Measurements from ENCODE around the gene VWA2.

VWA2 gene

DNA sequence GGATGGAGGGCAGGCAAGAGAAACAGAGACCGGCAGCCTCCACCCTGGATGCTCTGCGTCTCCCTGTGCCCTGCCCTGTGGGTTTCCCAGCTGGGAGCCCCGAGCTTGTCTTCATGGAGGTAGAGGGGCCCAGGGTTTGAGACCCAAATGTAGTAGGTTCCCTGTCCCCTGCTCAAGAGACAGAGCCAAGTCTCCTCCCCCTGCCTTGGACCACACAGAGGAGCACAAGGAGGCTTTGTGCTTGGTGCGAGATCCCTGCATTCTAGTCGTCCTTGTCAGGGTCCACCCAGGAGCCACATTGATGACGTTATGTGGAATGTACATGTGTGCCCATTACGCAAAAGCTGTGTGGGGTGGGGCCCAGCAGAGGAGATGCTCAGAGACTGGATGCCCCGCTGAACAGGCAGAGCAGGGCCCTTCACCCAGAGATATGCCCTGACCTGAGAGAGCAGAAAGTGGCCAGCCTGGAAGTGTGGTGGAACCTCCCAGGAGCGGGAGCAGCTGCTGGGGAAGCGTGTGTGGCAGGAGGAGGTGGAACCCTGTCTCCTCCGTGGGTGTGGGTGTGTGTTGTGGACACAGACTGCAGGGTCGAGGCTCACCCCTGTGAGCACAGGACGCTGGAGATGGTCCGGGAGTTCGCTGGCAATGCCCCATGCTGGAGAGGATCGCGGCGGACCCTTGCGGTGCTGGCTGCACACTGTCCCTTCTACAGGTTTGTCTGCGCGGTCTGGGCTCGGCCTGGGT, 39.3 kb downstream of the VWA2 start:
- TF ChIP-seq TAF1 (IDR thresholded peaks at IDR 0.05; ENCODE audit: low read depth) (no peak), TEAD4 (IDR thresholded peaks at IDR 0.05) (no peak), TCF12 (IDR thresholded peaks at IDR 0.05; ENCODE audit: low read depth) (no peak), NFIC (IDR thresholded peaks at IDR 0.05) (no peak), CREB1 (IDR thresholded peaks at IDR 0.05; ENCODE audit: low read depth) (no peak), YY1 (IDR thresholded peaks at IDR 0.05; ENCODE audit: low read depth) (no peak)
- TF ChIP-seq, protein P1, sequence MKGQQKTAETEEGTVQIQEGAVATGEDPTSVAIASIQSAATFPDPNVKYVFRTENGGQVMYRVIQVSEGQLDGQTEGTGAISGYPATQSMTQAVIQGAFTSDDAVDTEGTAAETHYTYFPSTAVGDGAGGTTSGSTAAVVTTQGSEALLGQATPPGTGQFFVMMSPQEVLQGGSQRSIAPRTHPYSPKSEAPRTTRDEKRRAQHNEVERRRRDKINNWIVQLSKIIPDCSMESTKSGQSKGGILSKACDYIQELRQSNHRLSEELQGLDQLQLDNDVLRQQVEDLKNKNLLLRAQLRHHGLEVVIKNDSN (IDR thresholded peaks at IDR 0.05) = no peak

DNA sequence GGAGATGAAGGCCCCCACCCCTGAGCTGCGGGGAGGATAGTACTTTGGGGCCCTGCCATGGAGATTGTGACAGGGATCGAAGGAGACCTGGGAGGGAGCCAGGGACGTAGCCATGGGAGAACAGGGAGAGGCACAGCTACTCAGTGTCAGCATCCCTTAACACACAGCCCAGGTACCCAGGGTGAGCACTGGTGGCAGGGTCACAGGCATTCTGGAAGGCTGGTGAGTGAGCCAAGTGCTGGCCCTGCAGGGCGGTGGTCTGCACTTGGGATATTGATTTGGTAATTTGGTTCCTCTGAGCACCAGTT, 39.8 kb downstream of the VWA2 start:
- no peak for TF ChIP-seq CEBPB (IDR thresholded peaks at IDR 0.05)
- TF ChIP-seq, protein P2, sequence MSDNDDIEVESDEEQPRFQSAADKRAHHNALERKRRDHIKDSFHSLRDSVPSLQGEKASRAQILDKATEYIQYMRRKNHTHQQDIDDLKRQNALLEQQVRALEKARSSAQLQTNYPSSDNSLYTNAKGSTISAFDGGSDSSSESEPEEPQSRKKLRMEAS (IDR thresholded peaks at IDR 0.05) = no peak
- TF ChIP-seq, protein P3, sequence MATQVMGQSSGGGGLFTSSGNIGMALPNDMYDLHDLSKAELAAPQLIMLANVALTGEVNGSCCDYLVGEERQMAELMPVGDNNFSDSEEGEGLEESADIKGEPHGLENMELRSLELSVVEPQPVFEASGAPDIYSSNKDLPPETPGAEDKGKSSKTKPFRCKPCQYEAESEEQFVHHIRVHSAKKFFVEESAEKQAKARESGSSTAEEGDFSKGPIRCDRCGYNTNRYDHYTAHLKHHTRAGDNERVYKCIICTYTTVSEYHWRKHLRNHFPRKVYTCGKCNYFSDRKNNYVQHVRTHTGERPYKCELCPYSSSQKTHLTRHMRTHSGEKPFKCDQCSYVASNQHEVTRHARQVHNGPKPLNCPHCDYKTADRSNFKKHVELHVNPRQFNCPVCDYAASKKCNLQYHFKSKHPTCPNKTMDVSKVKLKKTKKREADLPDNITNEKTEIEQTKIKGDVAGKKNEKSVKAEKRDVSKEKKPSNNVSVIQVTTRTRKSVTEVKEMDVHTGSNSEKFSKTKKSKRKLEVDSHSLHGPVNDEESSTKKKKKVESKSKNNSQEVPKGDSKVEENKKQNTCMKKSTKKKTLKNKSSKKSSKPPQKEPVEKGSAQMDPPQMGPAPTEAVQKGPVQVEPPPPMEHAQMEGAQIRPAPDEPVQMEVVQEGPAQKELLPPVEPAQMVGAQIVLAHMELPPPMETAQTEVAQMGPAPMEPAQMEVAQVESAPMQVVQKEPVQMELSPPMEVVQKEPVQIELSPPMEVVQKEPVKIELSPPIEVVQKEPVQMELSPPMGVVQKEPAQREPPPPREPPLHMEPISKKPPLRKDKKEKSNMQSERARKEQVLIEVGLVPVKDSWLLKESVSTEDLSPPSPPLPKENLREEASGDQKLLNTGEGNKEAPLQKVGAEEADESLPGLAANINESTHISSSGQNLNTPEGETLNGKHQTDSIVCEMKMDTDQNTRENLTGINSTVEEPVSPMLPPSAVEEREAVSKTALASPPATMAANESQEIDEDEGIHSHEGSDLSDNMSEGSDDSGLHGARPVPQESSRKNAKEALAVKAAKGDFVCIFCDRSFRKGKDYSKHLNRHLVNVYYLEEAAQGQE (IDR thresholded peaks at IDR 0.05; ENCODE audit: low read depth) = no peak
- no peak for TF ChIP-seq NFIC (IDR thresholded peaks at IDR 0.05)
- no peak for TF ChIP-seq EGR1 (IDR thresholded peaks at IDR 0.05)
- no peak for TF ChIP-seq ZBTB7A (IDR thresholded peaks at IDR 0.05; ENCODE audit: low read depth)
- no peak for TF ChIP-seq EP300 (IDR thresholded peaks at IDR 0.05; ENCODE audit: borderline replicate concordance)

DNA sequence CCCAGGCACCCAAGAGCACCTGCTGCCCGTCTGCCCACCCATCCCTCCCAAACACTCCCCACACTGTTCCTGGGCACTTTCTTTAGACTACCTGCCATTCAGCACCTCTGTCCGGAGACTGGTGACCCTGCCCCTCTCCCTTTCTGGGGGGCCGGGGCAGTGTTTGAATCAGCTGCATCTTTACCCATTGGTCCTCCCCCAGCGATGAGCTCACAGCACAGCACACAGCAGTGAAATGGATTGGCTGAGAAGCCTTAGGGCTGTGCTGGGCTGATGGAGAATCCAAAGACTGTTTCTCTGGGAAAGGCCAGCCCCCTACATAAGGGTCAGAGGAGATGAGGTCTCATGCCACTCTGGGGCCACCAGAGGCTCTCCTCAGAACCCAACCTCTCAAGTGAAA, 40.2 kb downstream of the VWA2 start:
- TF ChIP-seq TCF12 (IDR thresholded peaks at IDR 0.05; ENCODE audit: low read depth) (no peak), ZBTB7A (IDR thresholded peaks at IDR 0.05; ENCODE audit: low read depth) (no peak), YY1 (IDR thresholded peaks at IDR 0.05; ENCODE audit: low read depth) (no peak), EGR1 (IDR thresholded peaks at IDR 0.05) (no peak), RAD21 (IDR thresholded peaks at IDR 0.05; ENCODE audit: low read depth) (no peak), NFIC (IDR thresholded peaks at IDR 0.05) (no peak)
- TF ChIP-seq, protein P3 (IDR thresholded peaks at IDR 0.05; ENCODE audit: low read depth) = no peak
- TF ChIP-seq, protein P2 (IDR thresholded peaks at IDR 0.05) = no peak

DNA sequence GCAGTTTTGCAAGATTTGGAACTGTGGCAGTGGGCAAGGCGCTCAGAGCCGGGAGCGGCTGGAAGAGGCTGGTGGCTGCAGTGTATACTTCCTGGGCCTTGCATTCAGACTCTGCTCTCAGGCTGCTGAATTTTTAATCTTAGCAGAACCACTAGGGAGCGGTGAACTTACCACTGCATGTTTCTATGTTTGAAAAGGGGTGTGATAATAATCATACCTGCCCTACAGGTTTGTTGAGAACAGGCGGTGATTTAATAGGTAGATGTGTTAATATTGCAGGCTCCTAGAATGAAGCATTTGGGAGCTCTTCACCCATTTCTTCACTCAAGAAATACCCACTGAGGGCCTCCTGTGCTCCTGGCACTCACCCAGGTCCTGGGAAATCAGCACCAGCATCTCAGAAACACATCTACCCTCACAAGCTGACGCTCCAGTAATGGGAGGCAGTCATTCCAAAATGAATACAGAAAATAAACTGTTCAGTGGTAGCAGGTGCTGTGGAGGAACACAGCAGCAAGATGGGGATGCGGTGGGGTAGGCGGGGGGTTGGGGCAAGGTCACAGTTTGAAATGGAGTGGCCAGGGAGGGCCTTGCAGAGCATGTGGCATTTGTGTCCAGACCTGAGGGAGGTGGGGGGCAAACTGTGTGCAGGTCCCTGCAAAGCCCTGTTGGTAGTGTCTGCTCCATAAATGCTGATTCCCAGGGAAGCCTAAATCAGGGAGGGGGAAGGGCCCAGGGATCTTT, 41.0 kb downstream of the VWA2 start:
- no peak for TF ChIP-seq NFIC (IDR thresholded peaks at IDR 0.05)
- TF ChIP-seq TAF1 (IDR thresholded peaks at IDR 0.05; ENCODE audit: low read depth) = no peak
- TF ChIP-seq, protein P2 (IDR thresholded peaks at IDR 0.05) = peak; percentile 40; the same call in 1 of the 2 replicates
- TF ChIP-seq RAD21 (IDR thresholded peaks at IDR 0.05; ENCODE audit: low read depth) = peak; percentile 37; the same call in 1 of the 2 replicates
- TF ChIP-seq FOXM1 (IDR thresholded peaks at IDR 0.05; ENCODE audit: borderline replicate concordance, low read depth) = no peak

DNA sequence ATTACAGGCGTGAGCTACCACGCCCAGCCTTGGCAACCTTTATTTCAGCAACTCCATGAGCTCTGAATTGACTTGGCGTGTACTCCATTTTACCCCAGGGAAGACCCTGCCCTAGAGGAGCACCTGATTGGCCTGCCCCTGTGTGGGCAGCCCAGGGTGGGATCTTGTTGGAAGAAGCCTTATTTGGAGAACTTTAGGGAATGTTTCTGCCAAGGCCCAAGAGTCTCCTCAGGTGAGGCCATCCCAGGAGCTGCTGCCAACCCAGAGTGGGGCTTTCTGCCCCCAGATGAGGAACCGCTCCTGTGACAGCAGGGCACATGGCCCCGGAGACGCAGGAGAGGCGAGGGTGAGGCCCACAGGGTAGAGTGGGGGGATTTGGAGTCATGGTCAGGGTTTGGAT, 42.0 kb downstream of the VWA2 start:
- TF ChIP-seq TEAD4 (IDR thresholded peaks at IDR 0.05) (no peak), EP300 (IDR thresholded peaks at IDR 0.05; ENCODE audit: borderline replicate concordance) (no peak), NFIC (IDR thresholded peaks at IDR 0.05) (no peak), CREB1 (IDR thresholded peaks at IDR 0.05; ENCODE audit: low read depth) (no peak)
- TF ChIP-seq, protein P1 (IDR thresholded peaks at IDR 0.05) = no peak

DNA sequence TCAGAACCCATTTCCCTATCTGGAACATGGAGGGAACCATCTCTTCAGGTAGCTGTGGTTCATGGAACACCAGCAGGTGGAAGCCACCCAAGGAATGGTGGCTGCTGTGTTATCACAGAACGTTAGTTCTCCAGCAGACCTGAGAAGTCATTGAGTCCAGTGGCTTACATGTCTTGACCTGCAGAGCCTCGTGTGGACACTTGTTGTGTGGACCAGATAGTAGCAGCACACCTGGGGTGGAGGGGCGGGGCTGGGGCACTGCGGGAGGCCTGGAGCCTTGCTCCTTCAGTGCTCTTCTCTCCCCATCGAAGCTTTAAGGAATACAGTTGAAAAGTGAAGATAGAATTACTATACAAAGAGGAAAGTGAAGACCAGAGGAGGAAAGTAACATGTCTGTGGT, 42.4 kb downstream of the VWA2 start:
- TF ChIP-seq RAD21 (IDR thresholded peaks at IDR 0.05; ENCODE audit: low read depth) = peak; percentile 16; the same call in 1 of the 2 replicates
- TF ChIP-seq TAF1 (IDR thresholded peaks at IDR 0.05; ENCODE audit: low read depth) = no peak
- TF ChIP-seq EP300 (IDR thresholded peaks at IDR 0.05; ENCODE audit: borderline replicate concordance) = no peak

Data from Ishikawa (cell line).